ENCODE measurements around the gene LBP. TPM values are rescaled to one million over a fixed set of nuclear protein-coding genes. Genes with fewer than 3 reads are reported as not detected.

The LBP gene
- polyA plus RNA-seq, 1 donor from 2014 or later: not detected

DNA sequence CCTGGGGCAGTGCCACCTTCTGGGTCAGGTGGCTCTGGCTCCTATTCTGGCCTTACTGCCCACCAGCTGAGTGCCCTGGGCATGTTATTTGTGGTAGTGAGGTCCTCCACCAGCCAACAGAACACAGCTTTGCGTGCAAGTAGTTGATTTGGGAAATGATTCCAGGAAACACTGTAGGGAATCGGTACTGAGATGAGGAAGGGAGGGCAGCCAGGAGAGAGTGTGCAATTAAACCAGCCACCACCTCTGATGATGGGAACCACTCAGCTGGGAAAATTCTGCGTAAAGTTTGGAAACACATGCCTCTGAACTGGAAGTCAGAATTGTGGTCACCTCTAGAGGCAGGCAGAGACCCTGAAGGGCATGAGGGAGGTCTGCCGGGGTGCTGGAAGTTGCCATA, 459 bp downstream of the LBP start:
- Histone ChIP-seq H3K9me2 (ENCODE audit: insufficient read depth, low read length) (no peaks in the 10 kb centered on the region), H3K27ac (ENCODE audit: low read length) (no peak overlapping the region), H3K9ac (ENCODE audit: low read length) (no peak overlapping the region), H3K36me3 (ENCODE audit: insufficient read depth, low read length) (no peaks in the 10 kb centered on the region), H3K4me3 (ENCODE audit: low read length) (no peak overlapping the region), H3F3A (ENCODE audit: insufficient read depth, low read length, poor library complexity, severe bottlenecking) (no peaks in the 10 kb centered on the region), H3K9me3 (ENCODE audit: low read length) (no peaks in the 10 kb centered on the region), H3K4me2 (ENCODE audit: low read length) (no peak overlapping the region), H3K79me2 (replicated peaks; ENCODE audit: insufficient read depth, low read length) (no peaks in the 10 kb centered on the region), H2AFZ (ENCODE audit: low read depth, low read length) (no peak overlapping the region), H4K20me1 (ENCODE audit: insufficient read depth) (no peaks in the 10 kb centered on the region), H3K27me3 (ENCODE audit: insufficient read depth, low read depth, low read length) (no peaks in the 10 kb centered on the region)
- no peak for TF ChIP-seq MXI1 (conservative IDR thresholded peaks at IDR 0.05; ENCODE audit: poor library complexity, severe bottlenecking)
- no peak for TF ChIP-seq SMC3 (conservative IDR thresholded peaks at IDR 0.05; ENCODE audit: poor library complexity)
- TF ChIP-seq POLR2AphosphoS5 (IDR thresholded peaks at IDR 0.05): no peak
- no peak for TF ChIP-seq RAD21 (conservative IDR thresholded peaks at IDR 0.05)
- TF ChIP-seq EZH2 (IDR thresholded peaks at IDR 0.05; ENCODE audit: borderline replicate concordance, insufficient read depth, low read length, poor library complexity, severe bottlenecking): no peak
- TF ChIP-seq, protein P1, sequence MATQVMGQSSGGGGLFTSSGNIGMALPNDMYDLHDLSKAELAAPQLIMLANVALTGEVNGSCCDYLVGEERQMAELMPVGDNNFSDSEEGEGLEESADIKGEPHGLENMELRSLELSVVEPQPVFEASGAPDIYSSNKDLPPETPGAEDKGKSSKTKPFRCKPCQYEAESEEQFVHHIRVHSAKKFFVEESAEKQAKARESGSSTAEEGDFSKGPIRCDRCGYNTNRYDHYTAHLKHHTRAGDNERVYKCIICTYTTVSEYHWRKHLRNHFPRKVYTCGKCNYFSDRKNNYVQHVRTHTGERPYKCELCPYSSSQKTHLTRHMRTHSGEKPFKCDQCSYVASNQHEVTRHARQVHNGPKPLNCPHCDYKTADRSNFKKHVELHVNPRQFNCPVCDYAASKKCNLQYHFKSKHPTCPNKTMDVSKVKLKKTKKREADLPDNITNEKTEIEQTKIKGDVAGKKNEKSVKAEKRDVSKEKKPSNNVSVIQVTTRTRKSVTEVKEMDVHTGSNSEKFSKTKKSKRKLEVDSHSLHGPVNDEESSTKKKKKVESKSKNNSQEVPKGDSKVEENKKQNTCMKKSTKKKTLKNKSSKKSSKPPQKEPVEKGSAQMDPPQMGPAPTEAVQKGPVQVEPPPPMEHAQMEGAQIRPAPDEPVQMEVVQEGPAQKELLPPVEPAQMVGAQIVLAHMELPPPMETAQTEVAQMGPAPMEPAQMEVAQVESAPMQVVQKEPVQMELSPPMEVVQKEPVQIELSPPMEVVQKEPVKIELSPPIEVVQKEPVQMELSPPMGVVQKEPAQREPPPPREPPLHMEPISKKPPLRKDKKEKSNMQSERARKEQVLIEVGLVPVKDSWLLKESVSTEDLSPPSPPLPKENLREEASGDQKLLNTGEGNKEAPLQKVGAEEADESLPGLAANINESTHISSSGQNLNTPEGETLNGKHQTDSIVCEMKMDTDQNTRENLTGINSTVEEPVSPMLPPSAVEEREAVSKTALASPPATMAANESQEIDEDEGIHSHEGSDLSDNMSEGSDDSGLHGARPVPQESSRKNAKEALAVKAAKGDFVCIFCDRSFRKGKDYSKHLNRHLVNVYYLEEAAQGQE (IDR thresholded peaks at IDR 0.05; ENCODE audit: borderline replicate concordance): no peak
- TF ChIP-seq, protein P2, sequence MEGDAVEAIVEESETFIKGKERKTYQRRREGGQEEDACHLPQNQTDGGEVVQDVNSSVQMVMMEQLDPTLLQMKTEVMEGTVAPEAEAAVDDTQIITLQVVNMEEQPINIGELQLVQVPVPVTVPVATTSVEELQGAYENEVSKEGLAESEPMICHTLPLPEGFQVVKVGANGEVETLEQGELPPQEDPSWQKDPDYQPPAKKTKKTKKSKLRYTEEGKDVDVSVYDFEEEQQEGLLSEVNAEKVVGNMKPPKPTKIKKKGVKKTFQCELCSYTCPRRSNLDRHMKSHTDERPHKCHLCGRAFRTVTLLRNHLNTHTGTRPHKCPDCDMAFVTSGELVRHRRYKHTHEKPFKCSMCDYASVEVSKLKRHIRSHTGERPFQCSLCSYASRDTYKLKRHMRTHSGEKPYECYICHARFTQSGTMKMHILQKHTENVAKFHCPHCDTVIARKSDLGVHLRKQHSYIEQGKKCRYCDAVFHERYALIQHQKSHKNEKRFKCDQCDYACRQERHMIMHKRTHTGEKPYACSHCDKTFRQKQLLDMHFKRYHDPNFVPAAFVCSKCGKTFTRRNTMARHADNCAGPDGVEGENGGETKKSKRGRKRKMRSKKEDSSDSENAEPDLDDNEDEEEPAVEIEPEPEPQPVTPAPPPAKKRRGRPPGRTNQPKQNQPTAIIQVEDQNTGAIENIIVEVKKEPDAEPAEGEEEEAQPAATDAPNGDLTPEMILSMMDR (IDR thresholded peaks at IDR 0.05; ENCODE audit: poor library complexity, severe bottlenecking): no peak
- no peak for TF ChIP-seq TAF1 (IDR thresholded peaks at IDR 0.05; ENCODE audit: low read depth)
- no peak for TF ChIP-seq EP300 (conservative IDR thresholded peaks at IDR 0.05; ENCODE audit: poor library complexity, severe bottlenecking)

DNA sequence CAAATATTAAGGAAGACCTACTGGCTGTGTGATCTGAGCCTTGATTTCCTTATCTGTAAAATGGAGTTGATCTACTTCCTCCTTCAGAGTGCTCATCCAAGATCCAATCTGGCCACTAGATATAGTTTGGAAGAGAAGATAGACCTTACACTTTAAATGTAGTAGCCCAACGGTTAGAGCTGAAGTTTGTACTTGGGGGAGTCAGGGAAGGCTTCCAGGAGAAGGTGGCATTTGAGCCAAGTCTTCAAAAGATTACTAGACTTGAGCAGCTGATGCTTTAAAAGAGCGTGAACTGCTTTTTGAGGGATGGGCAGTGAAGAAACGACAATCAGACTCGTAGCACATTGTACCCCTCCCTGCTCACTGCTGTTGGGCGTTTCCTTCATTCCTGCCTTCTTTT, 3.6 kb downstream of the LBP start:
- Histone ChIP-seq H3K36me3 (ENCODE audit: insufficient read depth, low read length) (no peaks in the 10 kb centered on the region), H4K20me1 (ENCODE audit: insufficient read depth) (no peaks in the 10 kb centered on the region), H3K9me3 (ENCODE audit: low read length) (no peaks in the 10 kb centered on the region), H3K4me3 (ENCODE audit: low read length) (no peak overlapping the region), H3K27me3 (ENCODE audit: insufficient read depth, low read depth, low read length) (no peaks in the 10 kb centered on the region), H3K9ac (ENCODE audit: low read length) (no peak overlapping the region), H3K9me2 (ENCODE audit: insufficient read depth, low read length) (no peaks in the 10 kb centered on the region), H3K27ac (ENCODE audit: low read length) (no peak overlapping the region), H3F3A (ENCODE audit: insufficient read depth, low read length, poor library complexity, severe bottlenecking) (no peaks in the 10 kb centered on the region), H2AFZ (ENCODE audit: low read depth, low read length) (no peak overlapping the region), H3K79me2 (replicated peaks; ENCODE audit: insufficient read depth, low read length) (no peaks in the 10 kb centered on the region), H3K4me2 (ENCODE audit: low read length) (no peak overlapping the region)
- TF ChIP-seq TAF1 (IDR thresholded peaks at IDR 0.05; ENCODE audit: low read depth): no peak
- TF ChIP-seq EZH2 (IDR thresholded peaks at IDR 0.05; ENCODE audit: borderline replicate concordance, insufficient read depth, low read length, poor library complexity, severe bottlenecking): no peak
- TF ChIP-seq MXI1 (conservative IDR thresholded peaks at IDR 0.05; ENCODE audit: poor library complexity, severe bottlenecking): no peak
- TF ChIP-seq, protein P2 (IDR thresholded peaks at IDR 0.05; ENCODE audit: poor library complexity, severe bottlenecking): no peak

All from neural cell (in vitro differentiated cells).